ENCODE measurements around the gene LAIR2.

Gene LAIR2

DNA sequence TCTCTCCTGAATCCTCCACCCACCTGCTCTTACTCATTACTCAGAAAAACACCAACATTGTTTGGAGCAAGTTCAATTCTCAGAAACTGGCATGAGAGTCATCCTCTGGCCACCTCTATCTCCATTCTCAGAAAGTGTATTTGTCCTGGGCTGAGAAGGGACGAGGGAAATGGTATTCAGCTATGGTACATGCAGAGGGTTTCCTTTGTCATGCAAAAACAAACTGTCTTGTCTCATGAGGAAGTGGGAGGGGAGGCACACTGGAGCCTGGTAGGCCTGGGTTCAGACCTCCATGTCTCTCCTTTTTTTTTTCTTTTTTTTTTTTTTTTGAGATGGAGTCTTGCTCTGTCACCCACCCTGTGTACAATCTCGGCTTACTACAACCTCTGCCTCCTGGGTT, 39.1 kb downstream of the LAIR2 start:
- no peak for DNase-seq

- DNase-seq: no peak
Measured at GRCh38 chr19:54548806-54549205, 46.2 kb downstream of the LAIR2 start.

- DNase-seq: no peak
Measured at GRCh38 chr19:54549224-54549623, 46.6 kb downstream of the LAIR2 start.

DNA sequence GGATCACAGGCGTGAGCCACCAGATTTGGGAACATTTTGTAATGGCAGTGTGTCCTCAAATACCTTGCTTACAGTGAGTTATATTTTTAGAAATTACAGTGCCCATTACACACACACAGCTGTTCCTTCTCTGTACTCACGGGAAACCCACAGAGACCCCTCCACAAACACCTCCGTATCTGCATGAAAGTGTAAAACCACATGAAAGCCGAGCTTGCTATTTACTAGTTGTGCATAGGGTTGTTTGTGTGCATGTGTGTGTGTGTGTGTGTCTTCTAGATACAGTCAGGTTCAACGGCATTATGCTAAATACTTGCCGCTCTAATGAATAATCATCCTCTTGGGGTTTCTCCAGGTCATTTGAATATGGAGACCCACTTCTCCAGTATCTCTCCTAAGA, 48.7 kb downstream of the LAIR2 start:
- DNase-seq: no peak

GRCh38 chr19:54551950-54552912, 49.6 kb downstream of the LAIR2 start:
- DNase-seq: no peak

DNA sequence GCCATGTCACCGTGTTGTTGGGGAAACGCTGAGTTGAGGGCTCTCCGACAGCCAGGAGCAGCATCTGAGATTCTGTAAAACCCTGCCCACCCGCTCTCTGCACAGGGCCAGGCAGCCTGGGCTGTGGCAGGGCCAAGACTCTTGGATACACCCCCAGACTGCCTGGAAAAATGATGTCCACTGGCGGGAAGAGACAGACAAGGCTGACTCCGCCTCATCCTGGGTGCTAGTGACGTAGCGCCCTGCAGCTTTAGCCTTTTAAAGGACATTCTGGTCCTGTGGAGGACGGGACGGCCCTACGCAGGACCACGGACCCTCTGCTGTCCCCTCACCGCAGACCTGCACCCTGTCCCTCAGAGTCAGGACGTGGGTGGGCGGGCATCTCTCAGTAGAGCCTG, 50.3 kb downstream of the LAIR2 start:
- no peak for DNase-seq

DNA sequence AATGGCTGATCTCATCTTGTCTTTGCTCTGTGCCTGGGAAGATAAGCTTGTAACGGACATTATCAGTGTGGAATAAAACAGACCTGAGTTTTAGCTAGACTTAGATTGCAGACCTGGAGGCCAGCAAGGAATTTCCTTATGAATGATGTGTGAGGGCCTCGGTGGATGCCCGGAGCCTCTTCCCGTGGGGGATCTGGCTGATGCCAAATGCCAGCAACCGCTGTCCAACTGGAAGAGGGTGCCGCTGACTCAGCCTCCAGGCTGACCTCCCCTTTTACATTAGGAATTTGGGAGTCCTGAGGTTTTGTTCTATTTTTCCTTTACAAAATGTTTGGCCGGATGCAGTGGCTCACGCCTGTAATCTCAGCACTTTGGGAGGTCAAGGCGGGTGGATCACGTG, 51.4 kb downstream of the LAIR2 start:
- DNase-seq: no peak

GRCh38 chr19:54554896-54555295, 52.3 kb downstream of the LAIR2 start:
- DNase-seq: no peak

GRCh38 chr19:54556194-54556593, 53.6 kb downstream of the LAIR2 start:
- DNase-seq: no peak

DNA sequence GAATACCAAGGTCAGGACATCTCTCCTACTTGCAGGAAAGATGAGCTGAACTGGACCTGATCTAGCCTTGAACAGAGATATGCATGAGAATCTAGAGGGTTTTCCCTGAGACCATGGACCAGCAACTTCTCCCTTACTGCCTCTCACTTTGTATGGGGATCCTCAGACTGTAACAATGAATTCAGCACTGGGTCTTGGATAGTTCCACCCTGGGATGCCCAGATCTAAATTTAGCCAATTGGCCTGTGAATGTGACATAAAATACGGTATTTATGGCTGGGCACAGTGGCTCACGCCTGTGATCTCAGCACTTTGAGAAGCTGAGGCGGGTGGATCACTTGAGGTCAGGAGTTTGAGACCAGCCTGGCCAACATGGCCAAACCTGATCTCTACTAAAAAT, 55.7 kb downstream of the LAIR2 start:
- no peak for DNase-seq

Data from NCI-H187 (cell line).